Natural killer cell (primary cell): ENCODE data around the gene CARD19. TPM values are rescaled to one million over a fixed set of nuclear protein-coding genes. Genes with fewer than 3 reads are reported as not detected.

Source experiments
- ATAC-seq, 3 donors: fragments of 150-1000 bp in 2 of 3; fragments of 200-7000 bp in 1 of 3; cut with Tn5 transposase; 1 replicate in 1 of 3; 2 replicates in 2 of 3; pipeline ENCODE4 v1.10.0; 2021; ENCODE audit warnings: mild to moderate bottlenecking in 2 of 3, moderate library complexity in 2 of 3
- DNase-seq, 2 donors: peaks; one replicate each; pipeline versions ENCODE4 v3.0.0 to v3.0.0-alpha.2; 2013 to 2021; ENCODE audit warnings: mixed read lengths in 1 of 2
- H3K27ac ChIP-seq: one replicate; pipeline ENCODE4 v1.5.1; 2013; ENCODE audit warnings: mild to moderate bottlenecking, low read length
- H3K27me3 ChIP-seq: one replicate; pipeline ENCODE4 v1.6.1; 2013; ENCODE audit warnings: low read length; ENCODE audit not compliant: control insufficient read depth, insufficient read depth
- H3K36me3 ChIP-seq: one replicate; pipeline ENCODE4 v1.6.1; 2013; ENCODE audit warnings: low read length; ENCODE audit not compliant: control insufficient read depth, insufficient read depth
- H3K4me1 ChIP-seq: one replicate; pipeline ENCODE4 v1.6.1; 2013; ENCODE audit warnings: low read length; ENCODE audit not compliant: control insufficient read depth, insufficient read depth
- H3K4me3 ChIP-seq: one replicate; pipeline ENCODE4 v1.5.1; 2013; ENCODE audit warnings: low read length
- H3K9me3 ChIP-seq: one replicate; pipeline ENCODE4 v1.6.1; 2013; ENCODE audit warnings: low read length; ENCODE audit not compliant: control insufficient read depth, insufficient read depth
- H3K27ac Mint-ChIP-seq, 2 donors: one replicate each; pipeline ENCODE4 v1.8.0; 2022; ENCODE audit warnings: mild to moderate bottlenecking in 2 of 2, mixed read lengths in 2 of 2, moderate library complexity in 1 of 2
- H3K27me3 Mint-ChIP-seq, 2 donors: one replicate each; pipeline ENCODE4 v1.8.0; 2022; ENCODE audit warnings: low read depth in 2 of 2, mixed read lengths in 2 of 2
- H3K36me3 Mint-ChIP-seq: one replicate; pipeline ENCODE4 v1.8.0; 2022; ENCODE audit warnings: mixed read lengths
- H3K4me1 Mint-ChIP-seq, 2 donors: one replicate each; pipeline ENCODE4 v1.8.0; 2022; ENCODE audit warnings: mixed read lengths in 2 of 2
- H3K4me3 Mint-ChIP-seq: one replicate; pipeline ENCODE4 v1.8.0; 2022; ENCODE audit warnings: mild to moderate bottlenecking, moderate library complexity, mixed read lengths
- H3K9me3 Mint-ChIP-seq, 2 donors: one replicate each; pipeline ENCODE4 v1.8.0; 2022; ENCODE audit warnings: mixed read lengths in 2 of 2
- CTCF ChIP-seq: fragments of 200-600 bp; IDR thresholded peaks from one replicate; pipeline ENCODE4 v1.8.0; 2022; ENCODE audit warnings: antibody characterized with exemption
- WGBS: methylation state at CpG from one replicate; pipeline ENCODE4 v1.1.7; 2013; ENCODE audit warnings: missing lambda C conversion rate; ENCODE audit not compliant: insufficient coverage; 5-methylcytosine and 5-hydroxymethylcytosine counted together
- intact Hi-C: fragments of 100-400 bp; cut with micrococcal nuclease; formaldehyde crosslinking; loops from one replicate; pipeline ENCODE4 v1.14.2; 2022
- total RNA-seq, 4 donors: library from RNA; stranded (reverse); fragments of 120-200 nt in 1 of 4; gene quantifications; one replicate each; pipeline versions ENCODE4 v1.2.3 to v1.2.4, GENCODE V29; 2013 to 2022

Gene CARD19
- total RNA-seq, 3 donors from 2014 or later (not counting 1 experiment from before 2014, with no cell fraction given): 30.7 to 49.1 (median 42.6) TPM

- Mint-ChIP-seq H3K9me3 (no peaks in the 10 kb centered on the region), H3K27me3 (peaks cover 24 to 28% of the 10 kb centered on the region in 2 donors), H3K4me1 (peaks cover 26 to 59% of the 10 kb centered on the region in 2 donors), H3K4me3 (peak overlapping the region; percentile 80), H3K27ac (peak overlapping the region in 1 of 2 donors; percentile 71), H3K36me3 (no peaks in the 10 kb centered on the region)
- ATAC-seq (peak in 2 of 3 donors; percentile 21 to 31), DNase-seq (peak in 1 of 2 donors; percentile 42)
- H3K27ac ChIP-seq: peak overlapping the region; percentile 57
- H3K4me3 ChIP-seq: no peak overlapping the region
- no peak for TF ChIP-seq CTCF
- intact Hi-C loops: no loop called here
- 62% methylated on average over 10 of the region's 14 CpGs for WGBS
- peaks cover 61% of the 10 kb centered on the region for H3K4me1 ChIP-seq
- H3K36me3 ChIP-seq: no peaks in the 10 kb centered on the region
- peaks cover 5% of the 10 kb centered on the region for H3K27me3 ChIP-seq
- H3K9me3 ChIP-seq: no peaks in the 10 kb centered on the region
These were observed 38.2 kb upstream of the CARD19 start for GRCh38 chr9:93057703-93058354.

- Mint-ChIP-seq H3K4me3 (peak within 1 kb of the TSS; percentile 86), H3K27ac (peak within 1 kb of the TSS; percentile 29 to 71), H3K9me3 (no peaks in the 10 kb centered on the region), H3K36me3 (no peaks in the 10 kb centered on the region), H3K27me3 (peaks cover 24 to 30% of the 10 kb centered on the region in 2 donors), H3K4me1 (peaks cover 26 to 53% of the 10 kb centered on the region in 2 donors)
- Histone ChIP-seq H3K27ac (peak within 1 kb of the TSS; percentile 58), H3K4me3 (peak within 1 kb of the TSS; percentile 47), H3K27me3 (peaks cover 12% of the 10 kb centered on the region), H3K9me3 (no peaks in the 10 kb centered on the region), H3K36me3 (no peaks in the 10 kb centered on the region), H3K4me1 (peaks cover 61% of the 10 kb centered on the region)
- DNase-seq (peak in 1 of 2 donors; percentile 81), ATAC-seq (peak; percentile 57 to 68 (median 67))
- WGBS: 1% methylated on average over 55 of the region's 55 CpGs
- TF ChIP-seq CTCF: no peak
- intact Hi-C loops: no loop called here
These were observed 37.5 kb upstream of the CARD19 start, which contains the start of gene SUSD3 for GRCh38 chr9:93058355-93059010. Gene SUSD3 (plus strand): TSS chr9:93058701. CDS start chr9:93058743, 42 bp downstream.

GRCh38 chr9:93059011-93059714 lies 36.9 kb upstream of the CARD19 start:
- Mint-ChIP-seq H3K9me3 (no peaks in the 10 kb centered on the region), H3K27me3 (peaks cover 30 to 35% of the 10 kb centered on the region in 2 donors), H3K4me3 (peak overlapping the region; percentile 86), H3K4me1 (peaks cover 32 to 55% of the 10 kb centered on the region in 2 donors), H3K36me3 (no peaks in the 10 kb centered on the region), H3K27ac (peak overlapping the region; percentile 27 to 29)
- H3K9me3 ChIP-seq: no peaks in the 10 kb centered on the region
- peaks cover 64% of the 10 kb centered on the region for H3K4me1 ChIP-seq
- intact Hi-C loops: no loop called here
- WGBS: under 1% methylated on average over 53 of the region's 53 CpGs
- H3K4me3 ChIP-seq: peak overlapping the region; percentile 47
- peak overlapping the region; percentile 58 for H3K27ac ChIP-seq
- peaks cover 13% of the 10 kb centered on the region for H3K27me3 ChIP-seq
- H3K36me3 ChIP-seq: no peaks in the 10 kb centered on the region
- TF ChIP-seq CTCF: no peak
- DNase-seq: peak in 1 of 2 donors; percentile 56
- ATAC-seq: peak; percentile 17 to 33 (median 30)
